Activated CD4-positive, alpha-beta memory T cell treated with anti-CD3 and anti-CD28 coated beads for 36 hours (primary cell): ENCODE measurements around the gene XRCC1. TPM values are rescaled to one million over a fixed set of nuclear protein-coding genes. Genes with fewer than 3 reads are reported as not detected.

Experiments used
- CTCF ChIA-PET: fragments of 350-600 bp; sonication (Branson Sonifier 250); formaldehyde crosslinking; loops from one replicate; lab custom pipeline; 2021; ENCODE audit warnings: antibody characterized with exemption, inconsistent platforms; lab: Charles Lee
- POLR2A ChIA-PET: fragments of 350-600 bp; sonication (Branson Sonifier 250); formaldehyde crosslinking; loops from one replicate; lab custom pipeline; 2021; ENCODE audit warnings: antibody characterized with exemption; lab: Charles Lee
- DNase-seq: peaks from one replicate; pipeline ENCODE4 v3.0.0-alpha.2; 2020
- H3K27ac Mint-ChIP-seq: one replicate; pipeline ENCODE4 v1.8.0; 2021; ENCODE audit warnings: mixed read lengths
- H3K27me3 Mint-ChIP-seq: one replicate; pipeline ENCODE4 v1.8.0; 2021; ENCODE audit warnings: mixed read lengths
- H3K36me3 Mint-ChIP-seq: one replicate; pipeline ENCODE4 v1.8.0; 2021; ENCODE audit warnings: mixed read lengths
- H3K4me1 Mint-ChIP-seq: one replicate; pipeline ENCODE4 v1.8.0; 2021; ENCODE audit warnings: low read depth, mixed read lengths
- H3K4me3 Mint-ChIP-seq: one replicate; pipeline ENCODE4 v1.8.0; 2021; ENCODE audit warnings: mild to moderate bottlenecking, mixed read lengths
- H3K9me3 Mint-ChIP-seq: one replicate; pipeline ENCODE4 v1.8.0; 2021; ENCODE audit warnings: mixed read lengths
- intact Hi-C: fragments of 100-400 bp; cut with micrococcal nuclease; formaldehyde crosslinking; loops from one replicate; pipeline ENCODE4 v1.15.1; 2023
- total RNA-seq, 2 experiments: library from RNA; stranded (reverse); gene quantifications; one replicate each; pipeline ENCODE4 v1.2.3, GENCODE V29; 2021

The XRCC1 gene
- total RNA-seq, 2 experiments from 2014 or later = 42.5 to 43.0 TPM

DNA sequence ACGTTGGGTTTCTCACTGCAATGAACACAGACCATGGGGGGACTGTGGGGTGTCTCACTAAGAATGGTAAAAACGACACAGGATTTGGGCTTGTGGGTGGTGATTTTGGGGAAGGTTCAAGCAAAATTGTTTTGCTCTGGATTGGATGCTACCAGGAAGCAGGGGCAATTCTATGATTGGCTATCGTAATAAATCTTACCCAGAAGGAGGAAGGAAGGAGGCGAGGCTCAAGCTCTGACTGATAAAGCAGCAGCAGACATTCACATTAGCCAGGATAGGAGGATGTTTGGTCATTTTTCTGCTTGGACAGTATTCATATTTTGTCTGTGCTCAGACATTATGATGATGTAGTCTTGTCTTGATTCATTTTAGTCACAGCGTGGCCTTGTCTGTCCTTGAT is 22.5 kb upstream of the XRCC1 start:
- intact Hi-C loops = loop anchor here (2.0 kb wide), 2 partner anchors 71 to 73 kb away; no protein-coding TSS in a partner anchor
- Mint-ChIP-seq H3K4me3 (peak overlapping the region; percentile 94), H3K27me3 (no peaks in the 10 kb centered on the region), H3K4me1 (peaks cover 30% of the 10 kb centered on the region), H3K9me3 (no peaks in the 10 kb centered on the region), H3K36me3 (peaks cover 28% of the 10 kb centered on the region), H3K27ac (peak overlapping the region; percentile 98)
- no peak for DNase-seq
- ChIA-PET POLR2A (no interaction called here), CTCF (interaction anchor here (7.1 kb wide), 1 partner anchor 43 kb away, joined by 145 read pairs; no protein-coding TSS in a partner anchor)

DNA sequence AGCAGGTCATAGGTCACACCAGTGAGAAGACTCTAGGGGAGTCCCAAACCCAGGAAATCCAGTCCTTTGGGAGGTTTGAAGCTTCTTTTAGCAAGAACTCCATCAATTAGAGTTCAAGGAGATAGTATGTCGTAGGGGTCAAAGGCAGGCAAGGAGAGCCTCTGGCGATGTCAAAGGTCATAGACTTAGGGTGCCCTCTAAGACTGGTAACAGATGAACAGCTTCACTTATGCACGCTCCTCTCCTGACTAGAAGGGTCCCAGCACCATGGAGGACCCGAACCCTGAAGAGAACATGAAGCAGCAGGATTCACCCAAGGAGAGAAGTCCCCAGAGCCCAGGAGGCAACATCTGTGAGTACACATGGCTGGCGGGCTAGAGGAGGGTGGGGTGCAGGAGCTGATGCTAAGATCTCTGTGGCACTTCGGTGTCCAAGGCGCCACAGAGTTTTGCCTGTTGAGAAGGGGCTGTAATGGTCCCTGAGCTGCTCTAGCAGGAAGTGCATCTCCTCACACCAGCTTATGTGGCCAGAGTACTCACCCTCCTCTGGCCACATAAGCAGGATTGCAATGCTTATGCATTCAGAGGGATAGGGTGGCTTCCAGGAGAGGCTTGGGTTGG is 21.6 kb upstream of the XRCC1 start:
- ChIA-PET CTCF (interaction anchor here (1.1 to 7.1 kb wide), 6 partner anchors 42 to 149 kb away, joined by 4 to 145 read pairs (median 10); partner anchors contain the start of gene ZNF575), POLR2A (interaction anchor here (1.3 to 2.8 kb wide), 4 partner anchors 22 to 134 kb away, joined by 3 to 17 read pairs (median 9); partner anchors contain the start of genes PINLYP, XRCC1 and ZNF575)
- intact Hi-C loops = loop anchor here (1.0 to 2.0 kb wide), 7 partner anchors 22 to 72 kb away; partner anchors contain the start of genes PINLYP, XRCC1, ZNF428 and ZNF575
- H3K4me3 Mint-ChIP-seq = peak overlapping the region; percentile 94
- H3K27me3 Mint-ChIP-seq = no peaks in the 10 kb centered on the region
- peaks cover 30% of the 10 kb centered on the region for H3K4me1 Mint-ChIP-seq
- peaks cover 32% of the 10 kb centered on the region for H3K36me3 Mint-ChIP-seq
- DNase-seq = peak; percentile 23
- peak overlapping the region; percentile 98 for H3K27ac Mint-ChIP-seq
- no peaks in the 10 kb centered on the region for H3K9me3 Mint-ChIP-seq

DNA sequence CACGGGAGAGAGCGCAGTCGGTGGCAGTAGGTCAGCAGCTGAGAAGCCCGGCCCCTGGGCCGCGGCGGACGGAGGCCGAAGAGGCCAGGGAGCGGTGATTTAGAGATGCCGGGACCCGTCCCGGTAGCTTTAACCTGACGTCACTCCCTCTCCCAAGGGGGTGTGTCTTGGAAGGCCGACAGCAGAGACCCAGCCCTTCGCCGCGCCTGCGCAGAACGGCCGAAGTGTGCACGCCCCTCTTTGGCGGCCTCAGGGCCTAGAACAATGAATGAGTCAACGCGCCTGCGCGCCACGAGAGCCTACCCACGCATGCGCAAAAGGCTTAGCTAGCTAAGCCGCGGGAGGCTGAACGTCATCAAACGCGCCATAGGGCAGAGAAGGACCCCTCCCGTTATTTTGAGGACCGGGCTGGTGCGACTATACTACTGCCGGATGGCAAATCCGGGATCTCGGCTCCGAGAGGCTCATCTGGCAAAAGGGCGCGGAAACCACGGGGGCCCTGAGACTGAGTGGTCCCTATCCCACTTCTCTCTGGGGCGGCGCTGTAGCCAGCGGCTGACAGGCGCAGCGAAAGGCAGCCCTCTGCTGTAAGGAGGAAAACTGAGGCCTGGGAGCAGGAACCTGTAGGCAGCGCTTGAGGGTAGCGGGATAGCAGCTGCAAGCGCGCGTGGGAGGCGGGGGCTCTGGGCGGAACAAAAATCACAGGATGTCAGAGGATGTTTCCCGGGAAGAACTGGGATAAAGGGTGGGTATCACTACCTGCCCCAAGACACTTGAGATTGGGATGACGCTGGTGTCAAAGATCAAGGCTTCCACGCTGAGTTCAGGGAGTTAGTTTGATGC is 20.9 kb upstream of the XRCC1 start, which contains the start of the genes IRGQ and ZNF576:
Gene IRGQ, minus strand, starts transcription at position 136 of the 843 bp plus-strand sequence. CDS start 796 bp downstream, outside the sequence.
Gene ZNF576, plus strand, starts transcription at position 597 of the 843 bp plus-strand sequence. CDS start 514 bp downstream, outside the sequence.
- intact Hi-C loops = loop anchor here (1.0 to 2.0 kb wide), 7 partner anchors 21 to 73 kb away; partner anchors contain the start of genes PINLYP, XRCC1, ZNF428 and ZNF575
- POLR2A ChIA-PET = interaction anchor here (0.7 to 2.8 kb wide), 13 partner anchors 10 to 133 kb away, joined by 3 to 17 read pairs (median 4); partner anchors contain the start of genes PHLDB3, PINLYP, XRCC1 and ZNF575
- Mint-ChIP-seq H3K9me3 (no peaks in the 10 kb centered on the region), H3K4me1 (peaks cover 30% of the 10 kb centered on the region), H3K27me3 (no peaks in the 10 kb centered on the region), H3K4me3 (peak within 1 kb of the TSS; percentile 94), H3K27ac (peak within 1 kb of the TSS; percentile 98), H3K36me3 (peaks cover 32% of the 10 kb centered on the region)
- CTCF ChIA-PET = interaction anchor here (0.5 to 7.1 kb wide), 12 partner anchors 10 to 213 kb away, joined by 3 to 145 read pairs (median 14); partner anchors contain the start of genes PHLDB3, PINLYP, XRCC1 and ZNF575
- DNase-seq = peak; percentile 100

DNA sequence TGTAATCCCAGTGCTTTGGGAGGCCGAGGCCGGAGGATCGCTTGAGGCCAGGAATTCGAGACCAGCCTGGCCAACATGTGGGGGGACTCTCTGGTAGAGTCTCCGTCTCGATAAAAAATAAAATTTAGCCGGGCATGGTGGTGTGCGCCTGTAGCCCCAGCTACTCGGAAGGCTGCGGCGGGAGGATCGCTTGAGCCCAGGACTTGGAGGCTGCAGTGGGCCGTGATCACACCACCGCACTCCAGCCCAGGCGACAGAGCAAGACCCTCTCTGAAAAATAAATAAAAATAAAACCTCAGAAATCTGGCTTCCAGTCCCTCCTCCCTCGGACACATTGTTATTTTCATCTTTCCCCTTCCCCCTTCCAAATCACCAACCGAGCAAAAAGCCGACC is 20.3 kb upstream of the XRCC1 start:
- Mint-ChIP-seq H3K4me3 (peak overlapping the region; percentile 94), H3K9me3 (no peaks in the 10 kb centered on the region), H3K4me1 (peaks cover 33% of the 10 kb centered on the region), H3K36me3 (peaks cover 33% of the 10 kb centered on the region), H3K27ac (peak overlapping the region; percentile 98), H3K27me3 (no peaks in the 10 kb centered on the region)
- intact Hi-C loops = no loop called here
- DNase-seq = no peak
- CTCF ChIA-PET = interaction anchor here (1.1 to 7.1 kb wide), 21 partner anchors 11 to 214 kb away, joined by 3 to 145 read pairs (median 10); partner anchors contain the start of genes PHLDB3, PINLYP, XRCC1 and ZNF575
- POLR2A ChIA-PET = interaction anchor here (0.7 to 2.8 kb wide), 14 partner anchors 10 to 132 kb away, joined by 3 to 17 read pairs (median 4); partner anchors contain the start of genes PHLDB3, PINLYP, XRCC1 and ZNF575

DNA sequence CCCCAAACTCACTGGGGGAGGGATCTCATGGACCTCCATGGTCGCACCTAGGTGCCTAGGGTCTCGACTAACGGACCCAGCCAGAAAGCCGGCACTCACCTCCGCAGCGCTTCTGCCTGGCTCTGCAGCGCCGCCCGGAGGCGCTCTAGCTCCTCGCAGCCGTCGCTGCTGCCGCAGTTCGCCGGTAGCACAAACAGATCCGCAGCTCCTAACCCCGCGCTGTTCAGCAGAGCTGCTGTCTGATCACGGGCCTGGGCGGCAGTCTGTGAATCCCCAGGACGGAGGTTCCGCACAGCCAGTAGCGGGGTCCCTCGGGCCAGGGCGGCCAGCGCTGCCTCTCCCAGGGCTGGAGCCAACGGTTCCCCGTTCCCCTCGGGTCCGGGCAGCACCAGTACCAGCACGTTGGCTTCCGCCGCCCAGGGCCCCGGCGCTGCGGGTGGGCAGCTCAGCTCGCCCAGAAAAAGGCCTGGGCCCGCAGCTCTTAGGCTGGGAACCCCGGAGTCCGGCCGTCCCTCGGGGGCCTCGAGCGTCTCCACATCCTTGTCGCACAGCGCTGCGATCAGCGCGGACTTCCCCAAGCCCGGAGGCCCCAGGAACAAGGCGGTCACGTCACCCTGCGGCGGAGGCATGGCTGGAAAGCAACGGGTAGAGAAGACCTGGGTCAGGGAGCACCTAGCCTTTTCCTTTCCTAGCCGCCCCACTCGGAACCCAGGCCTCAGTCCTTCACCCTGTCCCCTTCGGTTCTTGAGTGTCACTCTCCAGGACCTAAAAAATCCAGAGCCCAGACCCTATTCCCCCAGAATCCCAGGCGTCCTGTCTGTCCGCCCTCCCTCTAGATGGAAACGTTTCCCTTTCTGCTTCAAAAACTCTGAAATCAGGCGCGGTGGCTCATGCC is 19.6 kb upstream of the XRCC1 start:
- Mint-ChIP-seq H3K27ac (peak overlapping the region; percentile 98), H3K4me1 (peaks cover 38% of the 10 kb centered on the region), H3K4me3 (peak overlapping the region; percentile 94), H3K9me3 (no peaks in the 10 kb centered on the region), H3K27me3 (no peaks in the 10 kb centered on the region), H3K36me3 (peaks cover 35% of the 10 kb centered on the region)
- peak; percentile 82 for DNase-seq
- ChIA-PET CTCF (interaction anchor here (0.6 to 7.1 kb wide), 40 partner anchors 8 to 1953 kb away, joined by 3 to 145 read pairs (median 6); partner anchors contain the start of genes PHLDB3, PINLYP, SMG9 and XRCC1), POLR2A (interaction anchor here (0.7 to 2.8 kb wide), 17 partner anchors 9 to 90 kb away, joined by 3 to 17 read pairs (median 5); partner anchors contain the start of genes PHLDB3, PINLYP, XRCC1 and ZNF575)
- intact Hi-C loops = loop anchor here (1.0 kb wide), 1 partner anchor 148 kb away; no protein-coding TSS in a partner anchor

DNA sequence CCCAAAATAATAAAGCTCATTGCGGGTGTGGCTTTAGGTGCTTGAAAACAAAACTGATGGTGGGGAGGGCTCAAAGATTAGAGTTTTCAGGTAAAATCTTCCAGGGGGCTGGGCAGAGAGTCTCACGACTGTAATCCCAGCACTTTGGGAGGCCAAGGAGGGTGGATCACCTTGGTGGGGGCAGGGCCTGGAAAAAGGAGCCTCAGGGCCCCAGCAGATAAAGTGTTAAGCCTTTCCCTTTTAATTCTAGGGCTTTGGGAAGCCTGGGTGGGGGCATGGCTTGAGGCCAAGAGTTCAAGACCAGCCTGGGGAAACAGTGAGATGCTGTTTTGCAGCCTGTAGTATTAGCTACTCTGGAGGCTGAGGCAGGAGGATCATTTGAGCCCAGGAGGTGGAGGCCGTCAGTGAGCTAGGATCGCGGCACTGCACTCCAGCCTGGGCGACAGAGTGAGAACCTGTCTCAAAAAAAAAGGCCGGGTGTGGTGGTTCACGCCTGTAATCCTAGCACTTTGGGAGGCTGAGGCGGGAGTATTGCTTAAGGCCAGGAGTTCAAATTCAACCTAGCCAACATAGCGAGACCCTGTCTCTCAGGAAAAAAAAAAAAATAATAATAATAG is 18.9 kb upstream of the XRCC1 start:
- Mint-ChIP-seq H3K27me3 (no peaks in the 10 kb centered on the region), H3K9me3 (no peaks in the 10 kb centered on the region), H3K4me1 (peaks cover 39% of the 10 kb centered on the region), H3K36me3 (peaks cover 34% of the 10 kb centered on the region), H3K27ac (peak overlapping the region; percentile 47), H3K4me3 (peak overlapping the region; percentile 94)
- no peak for DNase-seq
- POLR2A ChIA-PET = interaction anchor here (0.7 to 2.8 kb wide), 14 partner anchors 10 to 69 kb away, joined by 3 to 17 read pairs (median 6); partner anchors contain the start of genes PINLYP, XRCC1 and ZNF575
- CTCF ChIA-PET = interaction anchor here (0.6 to 7.1 kb wide), 37 partner anchors 9 to 1952 kb away, joined by 3 to 145 read pairs (median 7); partner anchors contain the start of genes PHLDB3, PINLYP, SMG9 and XRCC1
- intact Hi-C loops = loop anchor here (1.0 kb wide), 1 partner anchor 147 kb away; no protein-coding TSS in a partner anchor

DNA sequence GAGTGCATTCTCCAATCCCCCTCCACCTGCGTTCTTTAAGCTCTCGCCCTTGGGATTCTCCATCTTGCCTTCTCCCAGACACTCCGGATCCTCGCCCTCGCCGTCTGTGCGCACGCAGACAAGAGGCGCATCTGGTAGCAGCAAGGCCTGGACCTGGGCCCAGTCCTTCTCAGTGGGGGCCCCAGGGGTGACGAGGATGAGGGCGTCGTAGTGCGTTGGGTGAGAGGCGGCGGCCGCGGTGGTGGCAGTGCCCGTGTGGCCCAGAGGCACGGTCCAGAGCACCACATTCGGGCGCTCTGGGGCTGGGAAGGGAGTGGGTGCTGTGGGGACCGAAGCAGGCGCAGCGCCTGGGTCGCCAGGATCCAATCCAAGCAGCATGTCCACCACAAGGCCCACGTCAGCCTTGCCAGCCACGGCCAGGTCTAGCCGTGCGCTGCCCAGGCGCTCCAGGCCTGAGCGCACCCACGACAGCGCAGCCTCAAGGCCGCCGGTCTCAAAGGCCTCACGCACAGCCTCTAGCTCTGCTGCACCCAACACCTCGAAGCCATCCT is 17.5 kb upstream of the XRCC1 start:
- DNase-seq = no peak
- peaks cover 31% of the 10 kb centered on the region for H3K36me3 Mint-ChIP-seq
- peaks cover 32% of the 10 kb centered on the region for H3K4me1 Mint-ChIP-seq
- POLR2A ChIA-PET = no interaction called here
- CTCF ChIA-PET = interaction anchor here (1.0 to 7.1 kb wide), 5 partner anchors 21 to 160 kb away, joined by 3 to 145 read pairs (median 6); no protein-coding TSS in a partner anchor
- no peak overlapping the region for H3K27ac Mint-ChIP-seq
- intact Hi-C loops = no loop called here
- H3K27me3 Mint-ChIP-seq = no peaks in the 10 kb centered on the region
- H3K4me3 Mint-ChIP-seq = no peak overlapping the region
- H3K9me3 Mint-ChIP-seq = no peaks in the 10 kb centered on the region

DNA sequence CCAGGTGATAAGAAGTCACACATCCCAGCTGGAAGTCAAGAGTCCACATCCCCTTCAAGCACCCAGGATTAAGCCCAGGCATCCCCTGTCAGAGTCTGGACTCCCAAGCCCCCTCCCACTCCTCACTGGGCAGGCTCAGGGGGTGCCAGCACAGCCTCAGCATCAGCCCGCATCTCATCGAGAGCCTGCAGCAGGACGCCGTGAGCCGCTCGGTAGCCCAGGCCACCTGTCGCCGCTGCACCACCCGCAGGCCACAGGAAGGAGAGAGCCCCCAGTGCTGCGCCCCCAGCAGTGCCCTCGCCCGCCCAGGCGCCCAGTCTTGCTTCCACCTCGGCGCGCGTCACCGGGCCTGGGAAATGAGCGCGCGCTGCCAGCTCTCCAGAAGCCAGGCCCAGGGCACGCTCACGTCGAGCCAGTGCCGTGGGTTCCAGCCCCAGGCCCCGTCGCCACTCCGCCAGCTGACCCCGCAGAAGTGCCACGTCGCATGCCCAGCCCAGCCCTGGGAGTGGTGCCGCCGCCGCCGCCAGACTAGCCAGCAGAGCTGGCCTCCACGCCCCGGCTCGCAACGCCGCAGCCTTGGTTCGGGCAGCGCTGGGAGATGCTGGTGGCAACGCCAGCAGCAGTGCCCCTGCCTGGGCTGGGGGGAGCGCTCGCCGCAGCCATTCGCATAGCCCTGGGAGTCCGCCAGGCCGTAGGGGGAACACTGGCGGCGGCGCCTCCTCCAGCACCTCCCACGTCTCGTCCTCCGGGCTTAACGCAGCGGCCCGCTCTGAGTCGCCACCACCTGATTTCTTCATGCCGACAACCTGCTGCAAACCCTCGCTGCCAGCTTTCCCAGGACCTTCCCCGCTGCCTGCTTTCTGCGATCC is 16.8 kb upstream of the XRCC1 start:
- CTCF ChIA-PET = interaction anchor here (1.0 to 1.1 kb wide), 2 partner anchors 37 to 145 kb away, joined by 4 to 6 read pairs; no protein-coding TSS in a partner anchor
- H3K9me3 Mint-ChIP-seq = no peaks in the 10 kb centered on the region
- H3K4me1 Mint-ChIP-seq = peaks cover 25% of the 10 kb centered on the region
- no peaks in the 10 kb centered on the region for H3K27me3 Mint-ChIP-seq
- POLR2A ChIA-PET = no interaction called here
- intact Hi-C loops = no loop called here
- no peak overlapping the region for H3K4me3 Mint-ChIP-seq
- no peak for DNase-seq
- H3K27ac Mint-ChIP-seq = no peak overlapping the region
- peaks cover 29% of the 10 kb centered on the region for H3K36me3 Mint-ChIP-seq

DNA sequence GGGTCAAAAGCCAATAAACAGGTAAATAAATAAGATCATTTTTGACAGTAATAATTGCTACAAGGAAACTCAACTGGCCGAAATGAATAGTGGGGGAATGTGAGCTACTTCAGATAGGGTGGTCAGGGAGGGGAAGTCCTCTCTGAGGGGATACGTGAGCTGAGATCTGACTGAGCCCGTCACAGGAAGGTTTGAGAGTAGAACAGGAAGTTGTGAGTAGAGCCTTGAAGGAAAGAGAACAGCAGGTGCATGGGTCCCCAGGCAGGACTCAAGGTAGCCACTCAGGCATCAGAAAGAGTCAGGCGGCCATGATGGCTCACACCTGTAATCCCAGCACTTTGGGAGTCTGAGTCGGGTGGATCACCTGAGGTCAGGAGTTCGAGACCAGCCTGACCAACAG is 14.4 kb upstream of the XRCC1 start:
- Mint-ChIP-seq H3K4me1 (peaks cover 19% of the 10 kb centered on the region), H3K27ac (peak overlapping the region; percentile 28), H3K9me3 (no peaks in the 10 kb centered on the region), H3K27me3 (no peaks in the 10 kb centered on the region), H3K4me3 (no peak overlapping the region), H3K36me3 (peaks cover 19% of the 10 kb centered on the region)
- no peak for DNase-seq
- ChIA-PET CTCF (interaction anchor here (1.5 to 1.7 kb wide), 3 partner anchors 15 to 143 kb away, joined by 3 to 4 read pairs (median 4); partner anchors contain the start of genes PINLYP and XRCC1), POLR2A (no interaction called here)
- intact Hi-C loops = no loop called here
